ENCODE measurements around the gene DUOX1. TPM values are rescaled to one million over a fixed set of nuclear protein-coding genes. Genes with fewer than 3 reads are reported as not detected.
"Not testable (repeated sequence)": the region's sequence is repeated elsewhere in the genome, so short reads cannot be mapped to it uniquely, and the experiment has no call there.

Gene DUOX1
- total and polyA plus RNA-seq, 2 donors (not counting 1 experiment from before 2014, with no cell fraction given): 0.27 TPM; not detected in 1

DNA sequence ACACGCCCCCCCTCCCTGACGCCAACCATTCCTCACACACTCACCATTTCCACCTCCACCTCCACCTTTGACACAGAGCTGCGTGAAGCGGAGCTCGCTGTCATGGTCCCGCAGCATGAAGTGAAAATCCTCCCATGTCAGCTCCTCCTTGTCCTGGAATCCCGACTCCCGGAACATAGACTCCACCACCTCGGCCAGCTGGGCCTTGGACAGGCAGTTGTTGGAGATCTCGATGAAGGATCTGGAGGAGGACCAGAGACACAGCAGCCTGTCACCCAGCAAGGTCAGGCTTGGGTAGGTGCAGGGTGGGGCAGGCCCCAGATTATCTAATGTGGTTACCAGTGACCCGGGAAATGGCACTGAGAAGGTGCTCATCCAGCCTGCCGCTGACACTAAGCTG, 28.0 kb upstream of the DUOX1 start:
- no peak for ATAC-seq (ENCODE audit: low read depth)
- H4K20me1 ChIP-seq (ENCODE audit: control insufficient read depth, insufficient read depth, low read length, poor library complexity, severe bottlenecking): no peaks in the 10 kb centered on the region
- H3K4me1 Mint-ChIP-seq: no peaks in the 10 kb centered on the region
- H3K4me3 ChIP-seq (ENCODE audit: control extremely low read depth in 1 of 5, extremely low read depth in 1 of 5, insufficient read depth in 1 of 5, low read depth in 2 of 5, low read length in 4 of 5): no peak overlapping the region
- ChIA-PET POLR2A (no interaction called here), CTCF (no interaction called here)
- no peaks in the 10 kb centered on the region for H3K4me1 ChIP-seq (ENCODE audit: control insufficient read depth in 2 of 2, insufficient read depth in 2 of 2, low read length in 2 of 2)
- no peaks in the 10 kb centered on the region for H3K9me3 Mint-ChIP-seq (ENCODE audit: insufficient read depth)
- no peaks in the 10 kb centered on the region for H3K79me2 ChIP-seq (ENCODE audit: control insufficient read depth, insufficient read depth, low read length)
- WGBS (ENCODE audit: insufficient coverage): 87% methylated on average over 9 of the region's 12 CpGs
- no peak overlapping the region for H3K27ac Mint-ChIP-seq
- no peak overlapping the region for H3K9ac ChIP-seq (ENCODE audit: low read length)
- no peak overlapping the region for H2AFZ ChIP-seq (ENCODE audit: insufficient read depth, low read depth, low read length, poor library complexity, severe bottlenecking)
- no peak overlapping the region for H3K4me3 Mint-ChIP-seq
- no peak for DNase-seq
- H3K36me3 ChIP-seq (replicated peaks in 1 of 2; ENCODE audit: control extremely low read depth in 1 of 2, control insufficient read depth in 1 of 2, extremely low read depth in 1 of 2, insufficient read depth in 2 of 2, low read length in 1 of 2): no peaks in the 10 kb centered on the region
- TF ChIP-seq, protein P1, sequence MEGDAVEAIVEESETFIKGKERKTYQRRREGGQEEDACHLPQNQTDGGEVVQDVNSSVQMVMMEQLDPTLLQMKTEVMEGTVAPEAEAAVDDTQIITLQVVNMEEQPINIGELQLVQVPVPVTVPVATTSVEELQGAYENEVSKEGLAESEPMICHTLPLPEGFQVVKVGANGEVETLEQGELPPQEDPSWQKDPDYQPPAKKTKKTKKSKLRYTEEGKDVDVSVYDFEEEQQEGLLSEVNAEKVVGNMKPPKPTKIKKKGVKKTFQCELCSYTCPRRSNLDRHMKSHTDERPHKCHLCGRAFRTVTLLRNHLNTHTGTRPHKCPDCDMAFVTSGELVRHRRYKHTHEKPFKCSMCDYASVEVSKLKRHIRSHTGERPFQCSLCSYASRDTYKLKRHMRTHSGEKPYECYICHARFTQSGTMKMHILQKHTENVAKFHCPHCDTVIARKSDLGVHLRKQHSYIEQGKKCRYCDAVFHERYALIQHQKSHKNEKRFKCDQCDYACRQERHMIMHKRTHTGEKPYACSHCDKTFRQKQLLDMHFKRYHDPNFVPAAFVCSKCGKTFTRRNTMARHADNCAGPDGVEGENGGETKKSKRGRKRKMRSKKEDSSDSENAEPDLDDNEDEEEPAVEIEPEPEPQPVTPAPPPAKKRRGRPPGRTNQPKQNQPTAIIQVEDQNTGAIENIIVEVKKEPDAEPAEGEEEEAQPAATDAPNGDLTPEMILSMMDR (IDR thresholded peaks at IDR 0.05): no peak
- no peak for TF ChIP-seq EZH2 (IDR thresholded peaks at IDR 0.05; ENCODE audit: borderline replicate concordance, insufficient read depth, low read depth, low read length, poor library complexity, severe bottlenecking)
- no peaks in the 10 kb centered on the region for H3K9me3 ChIP-seq (ENCODE audit: control extremely low read depth in 1 of 3, control insufficient read depth in 2 of 3, insufficient read depth in 1 of 3, low read length in 2 of 3)
- intact Hi-C loops (cut with micrococcal nuclease): no loop called here
- peaks cover 0 to 2% (median 0%) of the 10 kb centered on the region in 4 experiments for H3K27me3 ChIP-seq (replicated peaks in 1 of 4; ENCODE audit: control extremely low read depth in 1 of 4, control insufficient read depth in 3 of 4, insufficient read depth in 4 of 4, low read length in 3 of 4)
- H3K27ac ChIP-seq (ENCODE audit: low read length in 2 of 2): no peak overlapping the region
- no peak overlapping the region for H3K4me2 ChIP-seq (replicated peaks; ENCODE audit: low read depth, low read length, poor library complexity, severe bottlenecking)
- peaks cover 26% of the 10 kb centered on the region for H3K27me3 Mint-ChIP-seq

DNA sequence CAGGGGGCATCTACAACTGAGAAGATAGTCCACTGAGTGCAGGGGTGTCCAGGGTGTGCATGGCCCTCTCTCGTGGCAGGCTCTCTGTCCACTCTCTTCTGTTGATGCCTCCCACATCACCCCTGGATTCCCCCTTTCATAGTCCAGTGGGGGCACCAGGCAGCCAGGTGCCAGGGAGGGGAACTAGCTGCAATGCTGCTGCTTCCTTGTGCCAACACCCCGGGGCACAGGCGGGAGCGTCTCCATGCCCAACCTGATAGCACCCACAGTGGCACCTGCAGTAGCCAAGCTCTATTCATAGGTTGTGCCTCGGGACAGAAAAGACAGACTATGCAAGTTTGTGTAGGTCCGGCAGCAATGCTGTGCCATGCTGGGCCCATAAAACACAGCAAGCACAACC, 27.6 kb upstream of the DUOX1 start:
- Mint-ChIP-seq H3K27me3 (peaks cover 29% of the 10 kb centered on the region), H3K27ac (no peak overlapping the region), H3K4me3 (no peak overlapping the region), H3K4me1 (no peaks in the 10 kb centered on the region), H3K9me3 (ENCODE audit: insufficient read depth) (no peaks in the 10 kb centered on the region)
- Histone ChIP-seq H3K27ac (ENCODE audit: low read length in 2 of 2) (no peak overlapping the region), H3K4me1 (ENCODE audit: control insufficient read depth in 2 of 2, insufficient read depth in 2 of 2, low read length in 2 of 2) (no peaks in the 10 kb centered on the region), H3K9me3 (ENCODE audit: control extremely low read depth in 1 of 3, control insufficient read depth in 2 of 3, insufficient read depth in 1 of 3, low read length in 2 of 3) (no peaks in the 10 kb centered on the region), H3K36me3 (replicated peaks in 1 of 2; ENCODE audit: control extremely low read depth in 1 of 2, control insufficient read depth in 1 of 2, extremely low read depth in 1 of 2, insufficient read depth in 2 of 2, low read length in 1 of 2) (no peaks in the 10 kb centered on the region), H2AFZ (ENCODE audit: insufficient read depth, low read depth, low read length, poor library complexity, severe bottlenecking) (no peak overlapping the region), H3K27me3 (replicated peaks in 1 of 4; ENCODE audit: control extremely low read depth in 1 of 4, control insufficient read depth in 3 of 4, insufficient read depth in 4 of 4, low read length in 3 of 4) (peaks cover 0 to 2% (median 0%) of the 10 kb centered on the region in 4 experiments), H3K4me2 (replicated peaks; ENCODE audit: low read depth, low read length, poor library complexity, severe bottlenecking) (no peak overlapping the region), H3K4me3 (ENCODE audit: control extremely low read depth in 1 of 5, extremely low read depth in 1 of 5, insufficient read depth in 1 of 5, low read depth in 2 of 5, low read length in 4 of 5) (no peak overlapping the region), H3K79me2 (ENCODE audit: control insufficient read depth, insufficient read depth, low read length) (no peaks in the 10 kb centered on the region), H3K9ac (ENCODE audit: low read length) (no peak overlapping the region), H4K20me1 (ENCODE audit: control insufficient read depth, insufficient read depth, low read length, poor library complexity, severe bottlenecking) (no peaks in the 10 kb centered on the region)
- no peak for DNase-seq
- WGBS (ENCODE audit: insufficient coverage): 92% methylated on average over 6 of the region's 6 CpGs
- POLR2A ChIA-PET: no interaction called here
- intact Hi-C loops (cut with micrococcal nuclease): no loop called here
- CTCF ChIA-PET: interaction anchor here (0.5 kb wide), 1 partner anchor 518 kb away, joined by 5 read pairs; no protein-coding TSS in a partner anchor
- TF ChIP-seq, protein P1 (IDR thresholded peaks at IDR 0.05): no peak
- no peak for TF ChIP-seq EZH2 (IDR thresholded peaks at IDR 0.05; ENCODE audit: borderline replicate concordance, insufficient read depth, low read depth, low read length, poor library complexity, severe bottlenecking)
- ATAC-seq (ENCODE audit: low read depth): no peak

DNA sequence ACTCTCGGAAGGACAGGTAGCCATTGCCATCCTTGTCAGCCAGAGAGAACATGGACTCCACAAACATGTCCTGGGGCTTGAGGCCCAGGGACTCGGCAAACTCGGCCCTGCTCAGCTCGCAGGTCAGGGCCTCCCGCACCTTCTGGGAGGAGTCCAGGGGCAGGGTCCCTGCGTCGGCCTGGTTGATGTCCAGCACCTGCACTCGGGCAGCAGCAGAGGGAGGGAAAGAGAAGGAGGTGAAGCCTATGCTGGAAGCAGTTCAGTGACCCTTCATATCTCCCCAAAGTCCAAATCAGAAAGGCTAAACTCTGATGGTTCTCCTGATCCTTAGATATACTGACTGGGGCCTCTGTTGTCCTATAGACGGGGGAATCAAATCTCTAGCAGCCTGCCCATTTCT, 25.6 kb upstream of the DUOX1 start:
- H3K4me3 Mint-ChIP-seq; H3K9ac ChIP-seq (ENCODE audit: low read length); H3K4me3 ChIP-seq (ENCODE audit: control extremely low read depth in 1 of 5, extremely low read depth in 1 of 5, insufficient read depth in 1 of 5, low read depth in 2 of 5, low read length in 4 of 5); ATAC-seq (ENCODE audit: low read depth); H3K79me2 ChIP-seq (ENCODE audit: control insufficient read depth, insufficient read depth, low read length); H3K27ac ChIP-seq (ENCODE audit: low read length in 2 of 2); H2AFZ ChIP-seq (ENCODE audit: insufficient read depth, low read depth, low read length, poor library complexity, severe bottlenecking); intact Hi-C loops (cut with micrococcal nuclease); H3K9me3 Mint-ChIP-seq (ENCODE audit: insufficient read depth); CTCF ChIA-PET; H3K4me1 ChIP-seq (ENCODE audit: control insufficient read depth in 2 of 2, insufficient read depth in 2 of 2, low read length in 2 of 2); DNase-seq; H3K27ac Mint-ChIP-seq; H3K9me3 ChIP-seq (ENCODE audit: control extremely low read depth in 1 of 3, control insufficient read depth in 2 of 3, insufficient read depth in 1 of 3, low read length in 2 of 3); H3K4me2 ChIP-seq (replicated peaks; ENCODE audit: low read depth, low read length, poor library complexity, severe bottlenecking); POLR2A ChIA-PET; H4K20me1 ChIP-seq (ENCODE audit: control insufficient read depth, insufficient read depth, low read length, poor library complexity, severe bottlenecking); H3K4me1 Mint-ChIP-seq; H3K36me3 ChIP-seq (replicated peaks in 1 of 2; ENCODE audit: control extremely low read depth in 1 of 2, control insufficient read depth in 1 of 2, extremely low read depth in 1 of 2, insufficient read depth in 2 of 2, low read length in 1 of 2): not testable (repeated sequence)
- H3K27me3 Mint-ChIP-seq: peaks cover 42% of the 10 kb centered on the region
- H3K27me3 ChIP-seq (replicated peaks in 1 of 4; ENCODE audit: control extremely low read depth in 1 of 4, control insufficient read depth in 3 of 4, insufficient read depth in 4 of 4, low read length in 3 of 4): peaks cover 0 to 12% (median 0%) of the 10 kb centered on the region in 4 experiments
- WGBS (ENCODE audit: insufficient coverage): 94% methylated on average over 6 of the region's 9 CpGs
